HEK293T (cell line): ENCODE measurements around the gene MMP25.

Experiments used
- FOXA1 ChIP-seq: fragments of 450-650 bp; IDR thresholded peaks from 2 replicates; pipeline ENCODE4 v1.6.1; 2016; ENCODE audit warnings: mild to moderate bottlenecking
- FOXK2 ChIP-seq: fragments of 450-650 bp; IDR thresholded peaks from 2 replicates; pipeline ENCODE4 v1.6.1; 2016; ENCODE audit warnings: mild to moderate bottlenecking

- no peak for TF ChIP-seq FOXK2
- TF ChIP-seq FOXA1: no peak
Measured at GRCh38 chr16:3057181-3058138, 11.1 kb downstream of the MMP25 start.
